GM10266 (cell line): ENCODE data around the gene ASTN1.

Experiments
- DNase-seq: peaks from one replicate; pipeline ENCODE4 v3.0.0; 2012; ENCODE audit errors: extremely low spot score
- TF ChIP-seq, protein P1 (sequence below): IDR thresholded peaks from 2 replicates; pipeline ENCODE4 v1.5.1; 2012; ENCODE audit warnings: mild to moderate bottlenecking, low read depth; ENCODE audit not compliant: control insufficient read depth, insufficient read depth; ENCODE audit errors: missing control alignments

Gene ASTN1

DNA sequence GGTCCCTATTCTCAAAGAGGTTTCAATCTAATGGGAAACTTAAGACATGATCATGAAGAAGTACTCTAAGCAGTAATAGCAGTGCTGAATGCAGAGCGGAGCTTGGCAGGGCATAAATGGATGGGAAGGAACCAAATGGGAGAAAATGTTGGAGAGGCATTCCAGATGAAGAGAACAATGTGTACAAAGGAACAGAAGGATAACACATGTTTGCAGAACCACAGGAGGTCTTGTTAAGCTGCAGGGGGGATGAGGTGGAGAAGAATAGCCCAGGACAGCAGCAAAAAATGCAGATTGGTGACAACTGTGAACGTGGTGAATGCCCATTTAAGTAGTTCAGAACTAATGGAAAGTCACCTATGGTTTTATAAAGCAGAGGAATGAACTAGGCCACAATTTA, 99.1 kb downstream of the ASTN1 start:
- no peak for DNase-seq

DNA sequence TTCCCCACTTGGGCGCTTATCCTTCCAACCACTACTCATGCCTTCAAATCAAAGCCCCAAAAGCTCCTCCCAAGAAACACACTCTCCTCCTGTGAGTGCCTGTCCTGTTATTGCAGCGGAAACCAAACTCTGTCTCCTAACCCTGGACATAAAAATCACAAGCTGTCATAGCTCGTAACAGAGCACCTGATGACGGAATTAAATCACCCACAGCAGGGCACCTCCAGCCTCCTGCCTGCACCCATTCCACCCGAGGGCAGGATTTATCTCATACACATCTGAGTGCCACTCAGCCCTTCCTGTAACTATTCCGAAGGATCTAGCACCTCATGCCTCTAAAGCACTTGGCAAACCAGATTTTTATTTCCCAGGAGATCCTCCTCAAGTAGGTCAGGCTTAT, 100.9 kb downstream of the ASTN1 start:
- DNase-seq: no peak
- TF ChIP-seq, protein P1, sequence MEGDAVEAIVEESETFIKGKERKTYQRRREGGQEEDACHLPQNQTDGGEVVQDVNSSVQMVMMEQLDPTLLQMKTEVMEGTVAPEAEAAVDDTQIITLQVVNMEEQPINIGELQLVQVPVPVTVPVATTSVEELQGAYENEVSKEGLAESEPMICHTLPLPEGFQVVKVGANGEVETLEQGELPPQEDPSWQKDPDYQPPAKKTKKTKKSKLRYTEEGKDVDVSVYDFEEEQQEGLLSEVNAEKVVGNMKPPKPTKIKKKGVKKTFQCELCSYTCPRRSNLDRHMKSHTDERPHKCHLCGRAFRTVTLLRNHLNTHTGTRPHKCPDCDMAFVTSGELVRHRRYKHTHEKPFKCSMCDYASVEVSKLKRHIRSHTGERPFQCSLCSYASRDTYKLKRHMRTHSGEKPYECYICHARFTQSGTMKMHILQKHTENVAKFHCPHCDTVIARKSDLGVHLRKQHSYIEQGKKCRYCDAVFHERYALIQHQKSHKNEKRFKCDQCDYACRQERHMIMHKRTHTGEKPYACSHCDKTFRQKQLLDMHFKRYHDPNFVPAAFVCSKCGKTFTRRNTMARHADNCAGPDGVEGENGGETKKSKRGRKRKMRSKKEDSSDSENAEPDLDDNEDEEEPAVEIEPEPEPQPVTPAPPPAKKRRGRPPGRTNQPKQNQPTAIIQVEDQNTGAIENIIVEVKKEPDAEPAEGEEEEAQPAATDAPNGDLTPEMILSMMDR: no peak

More for the DNA sequence above, 99.1 kb downstream of the ASTN1 start:
- TF ChIP-seq, protein P1: no peak

DNA sequence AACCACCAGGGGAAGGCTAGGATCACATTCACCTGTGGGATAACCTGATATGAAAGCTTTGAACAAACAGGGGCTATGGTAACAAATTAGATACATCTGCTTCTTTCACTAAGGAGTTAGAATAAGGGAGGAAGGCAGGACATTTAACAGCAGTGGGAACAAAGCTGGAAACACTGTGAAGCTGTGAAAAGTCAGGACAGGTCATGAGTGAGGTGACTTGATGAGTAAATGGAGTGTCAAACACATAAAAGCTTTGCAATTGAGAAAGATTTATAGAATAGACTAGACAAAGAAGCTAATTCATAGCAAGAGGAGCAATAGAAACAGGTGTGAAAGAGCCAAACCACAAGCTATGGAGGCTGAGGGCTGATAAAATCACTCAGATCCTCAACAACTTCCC, 110.0 kb downstream of the ASTN1 start:
- TF ChIP-seq, protein P1: no peak
- no peak for DNase-seq

DNA sequence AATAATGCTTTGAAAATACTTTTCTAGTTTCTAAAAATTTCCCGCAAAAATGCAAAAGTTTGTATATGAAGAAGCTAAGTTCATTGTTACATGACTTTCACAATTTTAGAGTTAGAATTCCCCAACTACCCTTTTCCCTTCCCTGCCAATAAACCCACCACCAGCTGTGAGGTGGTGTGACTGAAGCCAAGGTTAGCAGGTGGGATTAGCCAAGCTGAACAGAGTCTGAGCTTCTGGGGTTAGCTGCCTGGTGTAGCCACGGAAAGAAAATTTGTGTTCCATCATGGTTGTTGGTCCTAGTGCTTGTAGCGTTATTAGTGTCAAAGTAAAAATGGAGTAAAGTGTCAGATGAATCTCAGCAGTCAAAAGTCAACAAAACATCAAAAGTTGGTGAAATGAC, 110.9 kb downstream of the ASTN1 start:
- DNase-seq: no peak

DNA sequence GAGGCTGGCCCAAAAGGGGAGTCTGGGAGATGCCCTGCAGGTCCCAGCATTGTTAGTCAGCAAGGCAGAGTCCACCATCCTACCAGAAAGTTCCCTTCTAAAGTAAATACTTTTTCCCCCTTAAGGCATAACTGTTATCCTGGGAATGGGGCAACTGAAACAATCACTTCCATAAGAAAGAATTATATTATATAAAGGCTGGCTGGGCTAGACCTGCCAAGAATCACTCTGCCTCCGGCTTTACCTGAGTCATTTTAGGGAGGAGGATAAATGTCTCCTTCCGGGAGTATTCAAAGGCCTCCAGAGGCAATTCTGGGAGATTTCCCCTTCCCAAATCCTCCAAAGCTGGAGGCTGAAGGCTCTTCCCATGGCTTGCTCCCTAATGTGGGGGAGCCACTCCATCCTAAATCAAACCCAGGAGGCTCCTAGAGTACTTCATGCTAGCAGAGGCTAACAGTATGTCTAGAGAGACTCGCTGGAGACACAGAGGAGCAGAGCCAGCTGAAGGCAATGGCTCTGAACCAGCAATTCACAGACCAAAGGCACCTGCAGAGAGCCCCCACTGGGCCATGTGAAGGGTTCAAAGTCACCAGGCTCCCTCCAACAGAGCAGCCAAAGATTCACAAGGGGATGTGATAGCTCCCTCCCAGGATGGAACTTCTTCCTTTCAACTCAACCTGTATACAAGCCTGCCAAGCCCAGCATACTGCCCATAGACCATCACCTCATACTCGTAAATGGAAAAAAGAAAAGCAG, 116.0 kb downstream of the ASTN1 start:
- TF ChIP-seq, protein P1: no peak
- DNase-seq: no peak

More for the DNA sequence above, 110.9 kb downstream of the ASTN1 start:
- TF ChIP-seq, protein P1: no peak

DNA sequence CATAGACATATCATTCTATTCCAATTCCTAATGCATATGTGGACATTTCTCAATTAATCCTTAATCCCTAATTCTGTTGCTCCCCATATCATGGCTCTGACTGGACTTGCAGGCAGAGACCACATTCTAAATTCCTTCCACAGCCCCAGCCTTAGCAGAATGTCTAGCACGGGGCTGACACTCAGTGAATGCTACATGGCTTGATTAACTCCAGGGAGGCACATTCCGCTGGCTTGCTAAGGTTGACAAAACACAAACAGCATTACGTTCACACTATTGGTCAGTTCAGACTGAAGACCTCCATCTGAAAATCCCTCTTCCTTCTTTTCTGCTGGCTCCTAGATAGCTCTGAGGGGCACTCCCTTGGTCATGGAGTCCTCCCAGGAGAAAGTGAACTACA, 119.4 kb downstream of the ASTN1 start:
- TF ChIP-seq, protein P1: no peak

DNA sequence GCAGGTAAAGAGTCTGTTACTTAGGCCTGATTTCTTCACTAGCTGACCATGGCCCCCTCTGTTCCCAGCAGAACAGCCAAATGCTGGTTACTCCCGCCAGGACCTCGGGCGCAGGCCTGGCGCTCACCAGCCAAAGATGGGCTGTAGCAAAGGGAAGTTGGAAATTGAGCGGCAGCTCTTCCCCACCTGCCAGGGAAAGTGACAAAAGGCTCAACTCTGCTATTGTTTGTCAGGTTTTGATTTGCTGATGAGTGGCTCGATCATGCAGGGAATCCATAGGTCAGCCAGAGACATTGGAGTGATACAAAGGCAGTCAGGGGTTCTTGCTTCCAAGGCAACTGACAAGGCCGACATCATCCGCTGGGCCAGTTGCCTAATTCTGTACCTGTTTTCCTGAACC, 120.1 kb downstream of the ASTN1 start:
- no peak for DNase-seq
- TF ChIP-seq, protein P1: no peak

More for the DNA sequence above, 119.4 kb downstream of the ASTN1 start:
- no peak for DNase-seq
